Fibroblast of lung (primary cell): ENCODE data around the gene VPS51. TPM values are rescaled to one million over a fixed set of nuclear protein-coding genes. Genes with fewer than 3 reads are reported as not detected.

Source experiments
- DNase-seq, 2 donors: peaks; one replicate each; pipeline versions ENCODE4 v3.0.0 to v3.0.0-alpha.2; 2010; ENCODE audit warnings: low read depth in 2 of 2
- H2AFZ ChIP-seq: 2 replicates; pipeline ENCODE4 v1.5.1; 2012; ENCODE audit warnings: low read length, control low read depth, inconsistent platforms
- H3K27ac ChIP-seq: 2 replicates; pipeline ENCODE4 v1.5.1; 2011; ENCODE audit warnings: low read length, control low read depth; ENCODE audit not compliant: insufficient read depth
- H3K27me3 ChIP-seq: 2 replicates; pipeline ENCODE4 v1.5.1; 2011; ENCODE audit warnings: mild to moderate bottlenecking, low read length; ENCODE audit not compliant: control insufficient read depth, insufficient read depth
- H3K36me3 ChIP-seq: 2 replicates; pipeline ENCODE4 v1.5.1; 2011; ENCODE audit warnings: low read length; ENCODE audit not compliant: control insufficient read depth, insufficient read depth
- H3K4me1 ChIP-seq: 2 replicates; pipeline ENCODE4 v1.5.1; 2011; ENCODE audit warnings: low read length; ENCODE audit not compliant: control insufficient read depth, insufficient read depth; ENCODE audit errors: extremely low read depth
- H3K4me2 ChIP-seq: 2 replicates; pipeline ENCODE4 v1.5.1; 2011; ENCODE audit warnings: low read length, control low read depth; ENCODE audit not compliant: insufficient read depth; ENCODE audit errors: extremely low read depth
- H3K4me3 ChIP-seq, 4 experiments: fragments of 200-600 bp in 1 of 4; sonication (generic) in 1 of 4; replicated peaks in 1 of 4; 2 replicates each; pipeline ENCODE4 v1.5.1; 2011 to 2016; ENCODE audit warnings: low read length in 4 of 4, low read depth in 3 of 4, mild to moderate bottlenecking in 3 of 4, control low read depth in 2 of 4, inconsistent platforms in 1 of 4, mixed read lengths in 1 of 4; ENCODE audit not compliant: insufficient read depth in 1 of 4; ENCODE audit errors: control extremely low read depth in 1 of 4
- H3K79me2 ChIP-seq: 2 replicates; pipeline ENCODE4 v1.5.1; 2012; ENCODE audit warnings: mild to moderate bottlenecking, low read length, inconsistent platforms; ENCODE audit not compliant: control insufficient read depth, insufficient read depth
- H3K9ac ChIP-seq: 2 replicates; pipeline ENCODE4 v1.5.1; 2011; ENCODE audit warnings: mild to moderate bottlenecking, low read length, control low read depth; ENCODE audit not compliant: insufficient read depth
- H3K9me3 ChIP-seq: 2 replicates; pipeline ENCODE4 v1.5.1; 2012; ENCODE audit warnings: low read depth, low read length; ENCODE audit not compliant: control insufficient read depth, insufficient read depth
- H4K20me1 ChIP-seq: 2 replicates; pipeline ENCODE4 v1.5.1; 2011; ENCODE audit warnings: low read length; ENCODE audit not compliant: control insufficient read depth, insufficient read depth; ENCODE audit errors: extremely low read depth
- CTCF ChIP-seq, 2 donors: IDR thresholded peaks in 1 of 2; conservative IDR thresholded peaks in 1 of 2; 1 replicate in 1 of 2; 2 replicates in 1 of 2; pipeline ENCODE4 v1.5.1; 2011 to 2012; ENCODE audit warnings: low read length in 2 of 2, control low read depth in 1 of 2, inconsistent platforms in 1 of 2, low read depth in 1 of 2, mild to moderate bottlenecking in 1 of 2
- EZH2 ChIP-seq: IDR thresholded peaks from 2 replicates; pipeline ENCODE4 v1.5.1; 2012; ENCODE audit warnings: low read length, control low read depth, mild to moderate bottlenecking; ENCODE audit errors: missing control alignments
- polyA plus RNA-seq, 2 donors: library from polyadenylated mRNA; depleted of rRNA in 1 of 2; stranded (reverse) in 1 of 2; unstranded in 1 of 2; fragments of >200 nt; gene quantifications; 2 replicates each; pipeline ENCODE4 v1.2.1, GENCODE V29; 2011 to 2012; ENCODE audit warnings: missing spikeins in 1 of 2
- total RNA-seq: library from RNA; depleted of rRNA; stranded (reverse); fragments of >200 nt; gene quantifications from 2 replicates; pipeline ENCODE4 v1.2.1, GENCODE V29; 2014

The VPS51 gene
- total and polyA plus RNA-seq, 2 donors (not counting 1 experiment from before 2014, with no cell fraction given): 22.0 to 144 TPM

- Histone ChIP-seq H3K27me3 (no peaks in the 10 kb centered on the region), H3K4me3 (no peak overlapping the region), H2AFZ (no peak overlapping the region), H3K9ac (no peak overlapping the region), H3K27ac (no peak overlapping the region), H4K20me1 (no peaks in the 10 kb centered on the region), H3K9me3 (no peaks in the 10 kb centered on the region), H3K36me3 (peaks cover 3% of the 10 kb centered on the region), H3K79me2 (peaks cover 17% of the 10 kb centered on the region), H3K4me1 (no peaks in the 10 kb centered on the region), H3K4me2 (no peak overlapping the region)
- no peak for TF ChIP-seq CTCF (conservative IDR thresholded peaks at IDR 0.05 in 1 of 2, IDR thresholded peaks at IDR 0.05 in 1 of 2; ENCODE audit: low read depth in 1 of 2, low read length in 2 of 2)
- TF ChIP-seq EZH2: no peak
- no peak for DNase-seq
These were observed 18.6 kb upstream of the VPS51 start for GRCh38 chr11:65077451-65077850.

- Histone ChIP-seq H3K27ac (no peak overlapping the region), H3K4me2 (no peak overlapping the region), H3K27me3 (no peaks in the 10 kb centered on the region), H2AFZ (no peak overlapping the region), H3K9ac (no peak overlapping the region), H3K9me3 (no peaks in the 10 kb centered on the region), H4K20me1 (no peaks in the 10 kb centered on the region), H3K79me2 (peaks cover 24% of the 10 kb centered on the region), H3K36me3 (peaks cover 3% of the 10 kb centered on the region), H3K4me3 (no peak overlapping the region), H3K4me1 (peaks cover 5% of the 10 kb centered on the region)
- DNase-seq: peak; percentile 9 to 15
- TF ChIP-seq EZH2 (no peak), CTCF (conservative IDR thresholded peaks at IDR 0.05 in 1 of 2, IDR thresholded peaks at IDR 0.05 in 1 of 2; ENCODE audit: low read depth in 1 of 2, low read length in 2 of 2) (peak; percentile 30 to 58)
These were observed 17.9 kb upstream of the VPS51 start for GRCh38 chr11:65078151-65078550.

GRCh38 chr11:65078786-65079342 is 17.1 kb upstream of the VPS51 start:
- Histone ChIP-seq H3K9ac (no peak overlapping the region), H3K4me1 (peaks cover 7% of the 10 kb centered on the region), H3K27me3 (no peaks in the 10 kb centered on the region), H3K79me2 (peaks cover 30% of the 10 kb centered on the region), H4K20me1 (no peaks in the 10 kb centered on the region), H3K27ac (no peak overlapping the region), H3K4me3 (no peak overlapping the region), H2AFZ (no peak overlapping the region), H3K9me3 (no peaks in the 10 kb centered on the region), H3K4me2 (no peak overlapping the region), H3K36me3 (peaks cover 3% of the 10 kb centered on the region)
- no peak for DNase-seq
- no peak for TF ChIP-seq CTCF (conservative IDR thresholded peaks at IDR 0.05 in 1 of 2, IDR thresholded peaks at IDR 0.05 in 1 of 2; ENCODE audit: low read depth in 1 of 2, low read length in 2 of 2)
- TF ChIP-seq EZH2: no peak
